Measurements from ENCODE around the gene STXBP4. TPM values are rescaled to one million over a fixed set of nuclear protein-coding genes. Genes with fewer than 3 reads are reported as not detected.

Gene STXBP4
- polyA plus RNA-seq, 4 donors, result 13.8 to 20.6 (median 18.8) TPM

GRCh38 chr17:55210292-55210691 lies 241.7 kb downstream of the STXBP4 start:
- peak in 1 of 4 donors; percentile 16 for DNase-seq (ENCODE audit: low read depth in 4 of 4, low spot score in 2 of 4)

- no peak for DNase-seq (ENCODE audit: low read depth in 4 of 4, low spot score in 2 of 4)
Observed at GRCh38 chr17:55212880-55213279, 244.3 kb downstream of the STXBP4 start.

- no peak for DNase-seq (ENCODE audit: low read depth in 4 of 4, low spot score in 2 of 4)
Observed at GRCh38 chr17:55215711-55216110, 247.1 kb downstream of the STXBP4 start.

GRCh38 chr17:55216888-55217287 lies 248.3 kb downstream of the STXBP4 start:
- DNase-seq (ENCODE audit: low read depth in 4 of 4, low spot score in 2 of 4), result no peak

- no peak for DNase-seq (ENCODE audit: low read depth in 4 of 4, low spot score in 2 of 4)
Observed at GRCh38 chr17:55219459-55219858, 250.9 kb downstream of the STXBP4 start.

GRCh38 chr17:55219934-55220333 lies 251.4 kb downstream of the STXBP4 start:
- no peak for DNase-seq (ENCODE audit: low read depth in 4 of 4, low spot score in 2 of 4)

Other genes with a start within 250 kb of the STXBP4 start
- gene TOM1L1, start 67.9 kb upstream of the STXBP4 start, polyA plus RNA-seq (ENCODE audit: insufficient read length in 4 of 4), result 100 to 1,000 TPM in 1 of 4 donors, 10 to 100 TPM in 3; 83.5 to 110 (median 96.8) TPM
- 100 to 1,000 TPM in 2 of 4 donors, 10 to 100 TPM in 2; 79.2 to 130 (median 95.7) TPM for gene COX11, start 111 bp upstream of the STXBP4 start, polyA plus RNA-seq (ENCODE audit: insufficient read length in 4 of 4)

Measured in left renal cortex interstitium (tissue), 4 donors.